ENCODE measurements around the gene BGN. TPM values are rescaled to one million over a fixed set of nuclear protein-coding genes. Genes with fewer than 3 reads are reported as not detected.

Gene BGN
- total and polyA plus RNA-seq, 10 of the 15 experiments (the other 5 are each of a cell fraction or from before 2014, with no cell fraction given) = 0.06 to 0.18 (median 0.12) TPM; not detected in 7

DNA sequence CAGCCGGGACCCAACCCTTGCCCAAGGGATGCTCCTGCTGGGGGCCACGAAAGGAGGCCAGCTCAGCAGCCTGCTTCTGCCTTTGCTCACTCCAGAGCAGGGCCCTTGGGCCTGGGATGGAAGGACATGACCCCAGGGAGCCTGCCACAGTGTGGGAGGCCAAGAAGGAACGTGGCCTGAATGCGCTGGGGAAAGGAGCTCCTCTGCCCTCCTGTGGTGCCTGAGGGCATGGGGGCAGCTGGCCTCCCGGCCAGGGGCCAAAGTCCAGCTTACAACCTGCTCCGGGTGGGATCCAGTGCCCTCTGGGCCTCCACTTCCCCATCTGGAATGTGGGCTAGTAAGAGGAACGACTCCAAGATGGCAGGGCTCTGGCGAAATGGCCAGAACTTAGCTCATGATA lies 20.7 kb downstream of the BGN start:
- DNase-seq (ENCODE audit: low read depth, low spot score) = no peak
- Histone ChIP-seq H3K9ac (ENCODE audit: control insufficient read depth, insufficient read depth, low read length) (no peak overlapping the region), H3K79me2 (ENCODE audit: control insufficient read depth, insufficient read depth, low read length) (no peaks in the 10 kb centered on the region), H4K20me1 (ENCODE audit: control insufficient read depth, insufficient read depth) (no peaks in the 10 kb centered on the region), H3K4me1 (ENCODE audit: control insufficient read depth, insufficient read depth, low read length) (no peaks in the 10 kb centered on the region), H3K9me3 (replicated peaks; ENCODE audit: control insufficient read depth, insufficient read depth, low read length) (no peaks in the 10 kb centered on the region; the same call in 2 of the 3 replicates), H3K36me3 (ENCODE audit: control insufficient read depth in 2 of 2, insufficient read depth in 2 of 2, low read length in 1 of 2) (no peaks in the 10 kb centered on the region), H3K4me3 (no peak overlapping the region), H3K27me3 (replicated peaks in 1 of 2; ENCODE audit: control insufficient read depth in 2 of 2, insufficient read depth in 2 of 2, low read length in 1 of 2) (no peaks in the 10 kb centered on the region), H3K4me2 (ENCODE audit: control insufficient read depth, insufficient read depth) (no peak overlapping the region), H2AFZ (ENCODE audit: control insufficient read depth, low read depth, low read length) (no peak overlapping the region), H3K27ac (ENCODE audit: control insufficient read depth, insufficient read depth) (no peak overlapping the region)
- 4% methylated on average over 8 of the region's 8 CpGs for WGBS (ENCODE audit: insufficient coverage, insufficient replicate concordance, low lambda C conversion rate, missing lambda C conversion rate)
- no peak for ATAC-seq
- SMC1A ChIA-PET (ENCODE audit: uncharacterized antibody, unreplicated experiment) = no interaction called here
- in situ Hi-C loops (cut with MboI) (no loop called here), intact Hi-C loops (cut with micrococcal nuclease; ENCODE audit: unreplicated experiment) (no loop called here)
- RAD21 ChIA-PET (ENCODE audit: unreplicated experiment) = no interaction called here
- CTCF ChIA-PET = interaction anchor here (1.1 kb wide), 1 partner anchor 8 kb away, joined by 3 read pairs; no protein-coding TSS in a partner anchor
- POLR2A ChIA-PET = no interaction called here
- BruUV-seq (replicated peaks) = no TSS peak
- FAIRE-seq = no peak
- no peak for TF ChIP-seq MTA3 (IDR thresholded peaks at IDR 0.05; ENCODE audit: borderline replicate concordance, low read length)
- TF ChIP-seq, protein P1, sequence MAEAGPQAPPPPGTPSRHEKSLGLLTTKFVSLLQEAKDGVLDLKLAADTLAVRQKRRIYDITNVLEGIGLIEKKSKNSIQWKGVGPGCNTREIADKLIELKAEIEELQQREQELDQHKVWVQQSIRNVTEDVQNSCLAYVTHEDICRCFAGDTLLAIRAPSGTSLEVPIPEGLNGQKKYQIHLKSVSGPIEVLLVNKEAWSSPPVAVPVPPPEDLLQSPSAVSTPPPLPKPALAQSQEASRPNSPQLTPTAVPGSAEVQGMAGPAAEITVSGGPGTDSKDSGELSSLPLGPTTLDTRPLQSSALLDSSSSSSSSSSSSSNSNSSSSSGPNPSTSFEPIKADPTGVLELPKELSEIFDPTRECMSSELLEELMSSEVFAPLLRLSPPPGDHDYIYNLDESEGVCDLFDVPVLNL (IDR thresholded peaks at IDR 0.05; ENCODE audit: low read depth, low read length) = no peak
- TF ChIP-seq, protein P2, sequence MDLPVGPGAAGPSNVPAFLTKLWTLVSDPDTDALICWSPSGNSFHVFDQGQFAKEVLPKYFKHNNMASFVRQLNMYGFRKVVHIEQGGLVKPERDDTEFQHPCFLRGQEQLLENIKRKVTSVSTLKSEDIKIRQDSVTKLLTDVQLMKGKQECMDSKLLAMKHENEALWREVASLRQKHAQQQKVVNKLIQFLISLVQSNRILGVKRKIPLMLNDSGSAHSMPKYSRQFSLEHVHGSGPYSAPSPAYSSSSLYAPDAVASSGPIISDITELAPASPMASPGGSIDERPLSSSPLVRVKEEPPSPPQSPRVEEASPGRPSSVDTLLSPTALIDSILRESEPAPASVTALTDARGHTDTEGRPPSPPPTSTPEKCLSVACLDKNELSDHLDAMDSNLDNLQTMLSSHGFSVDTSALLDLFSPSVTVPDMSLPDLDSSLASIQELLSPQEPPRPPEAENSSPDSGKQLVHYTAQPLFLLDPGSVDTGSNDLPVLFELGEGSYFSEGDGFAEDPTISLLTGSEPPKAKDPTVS (IDR thresholded peaks at IDR 0.05; ENCODE audit: low read depth, low read length) = no peak
- no peak for TF ChIP-seq RAD21 (IDR thresholded peaks at IDR 0.05; ENCODE audit: insufficient read depth, low read depth, low read length)
- no peak for TF ChIP-seq TBL1XR1 (IDR thresholded peaks at IDR 0.05; ENCODE audit: low read depth, low read length)
- no peak for TF ChIP-seq REST (IDR thresholded peaks at IDR 0.05; ENCODE audit: low read depth, low read length)
- TF ChIP-seq GABPA (IDR thresholded peaks at IDR 0.05; ENCODE audit: low read depth) = no peak
- TF ChIP-seq MTA2 (IDR thresholded peaks at IDR 0.05; ENCODE audit: low read depth) = no peak
- no peak for TF ChIP-seq TCF12 (IDR thresholded peaks at IDR 0.05; ENCODE audit: low read depth, low read length)
- no peak for TF ChIP-seq WRNIP1 (IDR thresholded peaks at IDR 0.05; ENCODE audit: borderline replicate concordance, low read depth, low read length)
- no peak for TF ChIP-seq PRDM15 (CRISPR knock-in tag; IDR thresholded peaks at IDR 0.05)

All from GM12878 (cell line).